ENCODE results near the gene TUBB2B.

DNA sequence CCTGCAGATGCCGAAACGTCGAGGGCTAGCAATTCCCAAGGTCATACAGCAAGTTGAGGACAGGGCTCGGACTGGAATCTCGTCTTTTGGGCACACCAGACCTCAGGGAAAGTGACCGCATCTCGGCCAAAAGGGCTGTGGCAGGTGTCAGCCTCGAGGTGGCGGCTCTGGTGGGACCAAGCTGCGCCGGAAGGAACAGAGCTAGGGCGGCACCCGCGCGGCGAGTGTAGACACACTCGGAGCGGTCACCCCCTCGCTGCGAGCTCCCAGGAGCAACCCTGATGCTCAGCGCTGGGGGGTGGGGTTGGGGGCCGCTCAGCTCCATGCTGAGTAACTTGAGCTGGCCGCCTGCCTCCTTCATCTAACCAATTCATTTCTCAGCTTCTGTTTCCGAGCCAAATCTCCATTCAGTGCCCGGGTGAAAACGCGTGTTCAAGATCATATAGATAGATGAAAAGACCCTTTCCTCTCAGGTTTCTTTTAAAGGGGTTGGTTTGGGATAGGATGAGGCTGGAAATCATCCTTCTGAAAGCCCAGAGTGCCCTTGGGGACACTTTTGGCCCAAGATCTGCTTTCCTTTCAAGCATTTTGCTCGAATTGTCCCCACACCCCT, 2.2 kb upstream of the TUBB2B start:
- TF ChIP-seq CTCF (IDR thresholded peaks at IDR 0.05; ENCODE audit: low read depth, low read length) (no peak), EZH2phosphoT487 (IDR thresholded peaks at IDR 0.05; ENCODE audit: low read depth) (no peak)
